ENCODE results near the gene MS4A4E. TPM values are rescaled to one million over a fixed set of nuclear protein-coding genes. Genes with fewer than 3 reads are reported as not detected.
"Not testable (repeated sequence)": the region's sequence is repeated elsewhere in the genome, so short reads cannot be mapped to it uniquely, and the experiment has no call there.

Gene MS4A4E
- polyA plus RNA-seq, 1 donor (not counting 4 experiments of a cell fraction or from before 2014, with no cell fraction given), result not detected

DNA sequence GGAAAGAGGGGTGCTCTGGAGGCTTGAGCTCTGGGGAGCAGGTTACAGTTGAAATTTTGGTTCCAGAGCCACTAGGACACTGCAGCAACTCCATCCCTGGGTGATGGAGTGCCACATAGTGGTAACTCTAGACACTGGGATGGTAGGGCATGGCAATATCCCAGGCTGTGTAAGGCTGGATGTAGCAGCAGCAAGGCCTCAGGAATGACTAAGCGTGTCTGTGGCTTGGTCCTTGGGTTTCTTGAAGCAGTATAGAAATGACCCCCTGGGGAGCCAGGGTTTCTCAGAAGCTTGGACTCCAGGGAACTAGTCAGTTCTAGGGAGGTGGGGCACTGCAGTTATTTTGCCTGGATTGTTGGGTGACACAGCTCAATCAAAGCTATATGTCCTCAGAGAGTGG lies 45.6 kb upstream of the MS4A4E start:
- Histone ChIP-seq H3K36me3 (ENCODE audit: control insufficient read depth in 2 of 2, extremely low read depth in 1 of 2, insufficient read depth in 2 of 2, low read length in 2 of 2) (no peaks in the 10 kb centered on the region), H3K4me3 (ENCODE audit: control insufficient read depth in 2 of 3, extremely low read depth in 1 of 3, insufficient read depth in 2 of 3, low read depth in 1 of 3, low read length in 3 of 3) (no peak overlapping the region), H3K27ac (ENCODE audit: control insufficient read depth, insufficient read depth, low read length) (no peak overlapping the region), H4K20me1 (ENCODE audit: control insufficient read depth, extremely low read depth, insufficient read depth, low read length) (no peaks in the 10 kb centered on the region), H3K27me3 (ENCODE audit: control insufficient read depth, extremely low read depth, insufficient read depth, low read length) (no peaks in the 10 kb centered on the region), H3K9me1 (ENCODE audit: control insufficient read depth, extremely low read depth, insufficient read depth, low read length) (no peaks in the 10 kb centered on the region), H3K4me2 (ENCODE audit: control insufficient read depth, extremely low read depth, insufficient read depth, low read depth, low read length) (no peak overlapping the region), H2AFZ (ENCODE audit: control insufficient read depth, low read length) (no peak overlapping the region), H3K9ac (ENCODE audit: control insufficient read depth, extremely low read depth, insufficient read depth, low read length) (no peak overlapping the region), H3K79me2 (ENCODE audit: control insufficient read depth, insufficient read depth, low read length) (no peaks in the 10 kb centered on the region), H3K9me3 (ENCODE audit: control insufficient read depth, low read depth, low read length) (no peaks in the 10 kb centered on the region), H3K4me1 (ENCODE audit: control insufficient read depth, extremely low read depth, insufficient read depth, low read length) (no peaks in the 10 kb centered on the region)
- DNase-seq (ENCODE audit: low read depth, low spot score) (no peak), FAIRE-seq (no peak)
- TF ChIP-seq, protein P1, sequence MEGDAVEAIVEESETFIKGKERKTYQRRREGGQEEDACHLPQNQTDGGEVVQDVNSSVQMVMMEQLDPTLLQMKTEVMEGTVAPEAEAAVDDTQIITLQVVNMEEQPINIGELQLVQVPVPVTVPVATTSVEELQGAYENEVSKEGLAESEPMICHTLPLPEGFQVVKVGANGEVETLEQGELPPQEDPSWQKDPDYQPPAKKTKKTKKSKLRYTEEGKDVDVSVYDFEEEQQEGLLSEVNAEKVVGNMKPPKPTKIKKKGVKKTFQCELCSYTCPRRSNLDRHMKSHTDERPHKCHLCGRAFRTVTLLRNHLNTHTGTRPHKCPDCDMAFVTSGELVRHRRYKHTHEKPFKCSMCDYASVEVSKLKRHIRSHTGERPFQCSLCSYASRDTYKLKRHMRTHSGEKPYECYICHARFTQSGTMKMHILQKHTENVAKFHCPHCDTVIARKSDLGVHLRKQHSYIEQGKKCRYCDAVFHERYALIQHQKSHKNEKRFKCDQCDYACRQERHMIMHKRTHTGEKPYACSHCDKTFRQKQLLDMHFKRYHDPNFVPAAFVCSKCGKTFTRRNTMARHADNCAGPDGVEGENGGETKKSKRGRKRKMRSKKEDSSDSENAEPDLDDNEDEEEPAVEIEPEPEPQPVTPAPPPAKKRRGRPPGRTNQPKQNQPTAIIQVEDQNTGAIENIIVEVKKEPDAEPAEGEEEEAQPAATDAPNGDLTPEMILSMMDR (optimal IDR thresholded peaks at IDR 0.05 in 1 of 3, IDR thresholded peaks at IDR 0.05 in 1 of 3, conservative IDR thresholded peaks at IDR 0.05 in 1 of 3; ENCODE audit: extremely low read depth in 1 of 3, insufficient read depth in 2 of 3, low read length in 3 of 3), result no peak
- TF ChIP-seq EZH2 (IDR thresholded peaks at IDR 0.05; ENCODE audit: low read length), result no peak
- dilution Hi-C loops (cut with MboI; ENCODE audit: extremely low pct_ligation_motif_present, low sequenced_read_pairs), result no loop called here

DNA sequence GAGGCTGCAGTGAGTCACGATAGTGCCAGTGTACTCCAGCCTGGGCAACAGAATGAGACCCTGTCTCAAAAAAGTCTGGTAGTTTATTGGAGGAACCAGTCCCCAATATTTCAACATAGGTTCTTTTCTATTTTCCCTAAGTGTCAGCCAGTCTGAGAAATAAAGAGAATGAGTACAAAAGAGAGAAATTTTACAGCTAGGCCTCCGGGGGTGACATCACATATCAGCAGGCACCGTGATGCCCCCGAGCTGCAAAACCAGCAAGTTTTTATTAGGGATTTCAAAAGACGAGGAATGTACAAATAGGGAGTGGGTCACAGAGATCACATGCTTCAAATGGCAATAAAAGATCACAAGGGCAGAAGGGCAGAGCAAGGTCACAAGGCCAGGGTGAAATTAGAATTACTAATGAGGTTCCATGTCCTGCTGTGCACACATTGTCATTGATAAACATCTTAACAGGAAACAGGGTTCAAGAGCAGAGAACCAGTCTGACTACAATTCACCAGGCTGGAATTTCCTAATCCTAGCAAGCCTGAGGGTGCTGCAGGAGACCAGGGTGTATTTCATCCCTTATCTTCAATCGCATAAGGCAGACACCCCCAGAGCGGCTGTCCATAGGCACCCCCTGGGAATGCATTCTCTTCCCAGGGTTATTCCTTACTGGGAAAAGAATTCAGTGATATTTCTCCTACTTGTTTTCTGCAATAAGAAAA lies 42.6 kb upstream of the MS4A4E start:
- H3K9me1 ChIP-seq (ENCODE audit: control insufficient read depth, extremely low read depth, insufficient read depth, low read length); FAIRE-seq; dilution Hi-C loops (cut with MboI; ENCODE audit: extremely low pct_ligation_motif_present, low sequenced_read_pairs); H4K20me1 ChIP-seq (ENCODE audit: control insufficient read depth, extremely low read depth, insufficient read depth, low read length); H2AFZ ChIP-seq (ENCODE audit: control insufficient read depth, low read length); H3K4me1 ChIP-seq (ENCODE audit: control insufficient read depth, extremely low read depth, insufficient read depth, low read length); DNase-seq (ENCODE audit: low read depth, low spot score); H3K4me2 ChIP-seq (ENCODE audit: control insufficient read depth, extremely low read depth, insufficient read depth, low read depth, low read length); H3K79me2 ChIP-seq (ENCODE audit: control insufficient read depth, insufficient read depth, low read length); H3K27me3 ChIP-seq (ENCODE audit: control insufficient read depth, extremely low read depth, insufficient read depth, low read length); H3K9ac ChIP-seq (ENCODE audit: control insufficient read depth, extremely low read depth, insufficient read depth, low read length); H3K36me3 ChIP-seq (ENCODE audit: control insufficient read depth in 2 of 2, extremely low read depth in 1 of 2, insufficient read depth in 2 of 2, low read length in 2 of 2); H3K27ac ChIP-seq (ENCODE audit: control insufficient read depth, insufficient read depth, low read length); H3K9me3 ChIP-seq (ENCODE audit: control insufficient read depth, low read depth, low read length); H3K4me3 ChIP-seq (ENCODE audit: control insufficient read depth in 2 of 3, extremely low read depth in 1 of 3, insufficient read depth in 2 of 3, low read depth in 1 of 3, low read length in 3 of 3): not testable (repeated sequence)

DNA sequence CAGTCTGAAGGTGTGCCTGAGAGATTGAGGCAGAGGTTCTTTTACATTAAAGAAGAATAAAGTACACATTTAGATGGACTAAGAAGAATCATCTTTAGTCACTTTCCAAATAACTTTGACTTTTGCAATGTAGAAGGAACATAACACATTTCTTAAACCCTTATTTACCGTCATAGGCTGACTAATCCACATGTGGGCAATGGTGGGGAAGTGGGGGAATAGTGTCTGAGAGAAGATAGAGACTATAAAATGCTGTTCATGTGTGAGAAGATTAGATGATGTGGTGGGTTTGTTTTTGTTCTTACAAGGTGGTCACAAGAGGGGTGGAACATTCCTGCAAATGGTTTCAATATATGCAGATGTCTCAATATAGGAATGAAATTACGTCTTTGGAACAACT lies 39.3 kb upstream of the MS4A4E start:
- H3K9me1 ChIP-seq (ENCODE audit: control insufficient read depth, extremely low read depth, insufficient read depth, low read length), result no peaks in the 10 kb centered on the region
- no peaks in the 10 kb centered on the region for H4K20me1 ChIP-seq (ENCODE audit: control insufficient read depth, extremely low read depth, insufficient read depth, low read length)
- no peak overlapping the region for H3K4me3 ChIP-seq (ENCODE audit: control insufficient read depth in 2 of 3, extremely low read depth in 1 of 3, insufficient read depth in 2 of 3, low read depth in 1 of 3, low read length in 3 of 3)
- dilution Hi-C loops (cut with MboI; ENCODE audit: extremely low pct_ligation_motif_present, low sequenced_read_pairs), result no loop called here
- H3K4me1 ChIP-seq (ENCODE audit: control insufficient read depth, extremely low read depth, insufficient read depth, low read length), result no peaks in the 10 kb centered on the region
- H3K27ac ChIP-seq (ENCODE audit: control insufficient read depth, insufficient read depth, low read length), result no peak overlapping the region
- H3K79me2 ChIP-seq (ENCODE audit: control insufficient read depth, insufficient read depth, low read length), result no peaks in the 10 kb centered on the region
- no peak for TF ChIP-seq EZH2 (IDR thresholded peaks at IDR 0.05; ENCODE audit: low read length)
- TF ChIP-seq, protein P1 (optimal IDR thresholded peaks at IDR 0.05 in 1 of 3, IDR thresholded peaks at IDR 0.05 in 1 of 3, conservative IDR thresholded peaks at IDR 0.05 in 1 of 3; ENCODE audit: extremely low read depth in 1 of 3, insufficient read depth in 2 of 3, low read length in 3 of 3), result no peak
- H3K9ac ChIP-seq (ENCODE audit: control insufficient read depth, extremely low read depth, insufficient read depth, low read length), result no peak overlapping the region
- H3K9me3 ChIP-seq (ENCODE audit: control insufficient read depth, low read depth, low read length), result no peaks in the 10 kb centered on the region
- no peak for DNase-seq (ENCODE audit: low read depth, low spot score)
- no peaks in the 10 kb centered on the region for H3K27me3 ChIP-seq (ENCODE audit: control insufficient read depth, extremely low read depth, insufficient read depth, low read length)
- no peak for FAIRE-seq
- no peak overlapping the region for H2AFZ ChIP-seq (ENCODE audit: control insufficient read depth, low read length)
- no peak overlapping the region for H3K4me2 ChIP-seq (ENCODE audit: control insufficient read depth, extremely low read depth, insufficient read depth, low read depth, low read length)
- no peaks in the 10 kb centered on the region for H3K36me3 ChIP-seq (ENCODE audit: control insufficient read depth in 2 of 2, extremely low read depth in 1 of 2, insufficient read depth in 2 of 2, low read length in 2 of 2)
